Activated CD8-positive, alpha-beta memory T cell treated with anti-CD3 and anti-CD28 coated beads, Interleukin-2, amount 50 U/mL, for 4 hours (primary cell): ENCODE measurements around the gene RAPGEFL1.
A peak's percentile ranks its signal among the peaks of the same experiment; 100 is the strongest.
"Not testable (repeated sequence)": the region's sequence is repeated elsewhere in the genome, so short reads cannot be mapped to it uniquely, and the experiment has no call there.

Experiments
- DNase-seq: peaks from one replicate; pipeline ENCODE4 v3.0.0-alpha.2; 2020

RAPGEFL1 gene

DNA sequence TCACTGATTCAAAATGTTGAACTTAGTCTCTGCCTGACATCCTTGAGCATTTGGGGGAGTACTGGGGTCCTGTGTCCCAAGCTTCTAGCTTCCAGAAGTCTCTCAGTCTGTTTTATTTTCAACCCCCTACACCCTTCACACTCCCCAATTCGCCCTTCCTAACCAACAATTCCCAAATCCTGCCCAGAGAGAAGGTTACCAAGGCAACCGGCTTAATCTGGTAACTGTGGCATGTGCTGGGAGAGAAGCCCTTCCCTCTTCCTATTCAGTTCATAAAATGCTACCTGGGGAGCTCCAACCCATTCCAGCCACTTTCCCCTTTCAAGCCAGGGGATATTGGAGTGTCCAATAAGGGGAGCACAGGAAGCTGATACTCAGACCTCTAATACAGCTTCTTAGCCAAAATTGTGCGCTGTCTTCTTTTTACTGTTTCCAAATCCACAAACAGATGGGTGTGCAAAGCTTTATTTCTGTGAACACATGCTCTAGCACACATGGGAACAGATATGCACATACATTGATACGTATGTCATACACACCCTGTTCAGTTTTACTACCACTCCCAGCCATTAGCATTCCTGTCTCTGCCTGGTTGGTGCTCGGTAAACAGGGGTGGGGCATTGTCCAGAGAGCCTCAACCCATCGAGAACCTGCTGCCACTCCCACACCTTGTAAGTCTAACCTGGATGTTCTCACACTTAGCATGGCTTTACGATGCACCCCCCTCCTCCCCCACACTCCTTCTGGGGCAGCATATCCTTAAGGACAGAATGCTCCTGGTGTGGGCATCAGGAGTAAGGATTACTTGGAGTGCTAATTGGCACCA, 1.1 kb upstream of the RAPGEFL1 start:
- no peak for DNase-seq

DNA sequence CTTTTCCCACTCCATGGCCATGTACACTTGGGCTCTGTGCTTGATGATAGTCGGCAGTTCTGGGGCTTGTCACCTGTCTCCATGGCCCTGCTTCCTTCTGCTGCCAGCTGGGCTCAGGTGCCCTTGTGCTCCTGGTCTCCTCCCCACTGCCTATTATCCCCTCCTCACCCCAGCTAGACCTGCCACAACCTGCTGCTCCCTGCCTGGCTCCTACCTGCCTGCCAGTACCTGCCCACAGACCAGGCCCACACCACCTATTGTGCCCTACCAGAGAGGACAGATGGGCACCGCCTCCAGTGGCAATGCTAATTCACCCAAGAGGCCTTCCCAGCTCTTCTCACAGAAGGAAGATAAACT, 538 bp upstream of the RAPGEFL1 start:
- no peak for DNase-seq

DNA sequence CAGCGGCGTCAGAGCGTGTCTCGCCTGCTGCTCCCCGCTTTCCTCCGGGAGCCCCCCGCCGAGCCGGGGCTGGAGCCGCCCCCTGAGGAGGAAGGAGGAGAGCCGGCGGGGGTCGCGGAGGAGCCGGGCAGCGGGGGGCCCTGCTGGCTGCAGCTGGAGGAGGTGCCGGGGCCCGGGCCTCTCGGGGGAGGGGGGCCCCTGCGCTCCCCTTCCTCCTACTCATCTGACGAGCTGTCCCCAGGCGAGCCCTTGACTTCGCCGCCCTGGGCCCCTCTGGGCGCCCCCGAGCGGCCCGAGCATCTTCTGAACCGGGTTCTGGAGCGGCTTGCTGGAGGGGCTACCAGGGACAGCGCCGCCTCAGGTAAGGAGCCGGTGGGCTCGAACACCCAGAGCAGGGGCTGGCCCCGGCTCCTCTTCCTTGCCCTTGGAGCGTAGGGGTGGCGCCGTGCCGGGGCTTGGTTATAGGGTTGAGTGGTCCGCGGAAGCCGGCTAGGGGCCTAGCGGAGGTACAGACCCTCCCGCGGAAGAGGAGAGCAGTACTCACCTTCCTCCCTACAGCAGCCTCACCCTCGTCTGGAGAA, 841 bp downstream of the RAPGEFL1 start:
- no peak for DNase-seq

DNA sequence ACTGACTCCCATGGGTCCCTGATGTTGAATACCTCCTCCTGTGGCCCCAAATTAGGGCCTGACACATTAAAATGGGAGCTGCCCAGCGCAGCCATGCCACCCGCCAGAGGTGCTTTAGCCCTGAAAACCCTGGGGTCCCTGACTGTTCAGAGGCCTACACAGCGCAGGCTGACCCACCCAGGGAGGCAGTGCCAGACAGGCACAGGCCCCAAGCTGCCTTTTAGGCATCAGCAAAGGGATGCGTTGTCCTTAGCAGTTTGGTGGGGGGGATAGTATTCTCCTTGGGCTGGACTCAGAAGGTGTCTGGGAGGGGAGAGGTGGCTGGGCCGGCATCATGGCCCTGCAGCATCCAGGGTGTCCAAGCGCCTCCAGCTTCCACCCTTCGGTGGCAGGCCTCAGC, 1.4 kb downstream of the RAPGEFL1 start:
- DNase-seq: no peak

DNA sequence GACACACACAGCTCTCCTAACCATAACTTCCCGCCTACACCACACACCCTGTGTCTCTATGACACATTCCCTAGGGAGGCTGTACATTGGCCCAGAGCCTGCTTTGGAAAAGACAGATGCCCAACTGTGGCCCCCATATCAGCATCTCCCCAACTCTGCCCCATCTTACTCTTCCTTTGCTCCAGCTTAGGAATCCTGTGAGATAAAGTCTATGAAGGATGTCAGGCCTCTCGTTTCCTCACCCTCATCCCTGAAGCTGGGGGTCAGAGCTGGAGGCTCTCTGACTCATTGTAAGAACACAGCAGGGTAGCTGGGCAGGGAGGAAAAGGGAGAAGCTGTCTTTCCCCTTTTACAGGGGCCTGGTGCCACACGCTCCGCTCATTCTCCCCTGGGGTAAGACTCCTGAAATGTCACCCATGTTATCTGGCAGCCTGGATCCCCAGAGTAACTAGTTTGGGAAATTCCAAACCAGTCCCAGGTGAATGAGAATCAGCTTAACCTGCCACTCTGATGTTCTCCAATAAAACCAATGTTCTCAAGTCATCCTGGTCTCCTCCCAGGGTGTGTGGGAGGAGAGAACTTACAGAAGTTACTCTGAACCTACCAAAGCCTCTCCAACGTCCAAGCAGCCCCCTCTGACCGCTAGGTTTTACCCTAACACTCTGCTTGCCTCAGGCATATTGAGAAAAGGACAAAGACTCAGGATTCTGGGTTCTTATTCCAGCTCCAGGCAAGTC, 2.8 kb downstream of the RAPGEFL1 start:
- no peak for DNase-seq

DNA sequence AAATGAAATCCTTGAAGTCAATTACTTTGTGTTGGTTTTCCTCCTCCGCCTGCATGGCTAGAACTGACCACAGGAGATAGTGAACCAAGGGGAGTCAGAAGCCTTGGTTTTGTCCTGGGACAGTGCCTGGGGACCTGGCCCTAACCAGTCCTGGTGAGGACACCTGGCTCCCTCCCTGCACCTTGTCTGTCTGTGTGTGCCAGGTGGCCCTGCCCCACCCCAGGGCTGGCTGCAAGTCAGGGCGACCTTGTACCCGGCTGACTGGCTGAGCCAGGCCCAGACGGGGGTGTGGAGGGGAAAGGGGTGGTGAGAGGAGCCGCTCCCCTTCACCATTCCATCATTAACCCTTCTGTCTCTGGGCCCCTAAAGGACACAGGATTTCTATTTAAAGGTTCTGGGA, 3.4 kb downstream of the RAPGEFL1 start:
- DNase-seq: no peak

DNA sequence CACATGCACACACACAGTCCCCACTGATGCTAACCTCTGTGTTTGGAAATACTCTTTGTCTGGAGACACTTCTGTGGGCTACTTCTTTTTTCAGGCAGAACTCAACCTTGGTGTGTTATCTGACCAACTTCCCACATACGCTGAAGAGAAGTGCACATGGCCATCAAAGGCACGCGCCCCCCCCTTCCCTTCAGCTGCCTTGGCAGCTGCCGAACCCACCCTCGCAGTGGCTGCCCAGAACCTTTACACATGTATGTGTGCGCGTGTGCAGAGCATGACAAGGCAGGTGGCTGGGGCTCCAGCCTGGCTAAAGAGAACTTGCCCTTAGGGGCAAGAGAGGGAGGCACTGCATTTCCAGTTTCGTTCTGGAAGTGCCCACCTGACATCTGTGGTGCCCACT, 3.9 kb downstream of the RAPGEFL1 start:
- DNase-seq: no peak

DNA sequence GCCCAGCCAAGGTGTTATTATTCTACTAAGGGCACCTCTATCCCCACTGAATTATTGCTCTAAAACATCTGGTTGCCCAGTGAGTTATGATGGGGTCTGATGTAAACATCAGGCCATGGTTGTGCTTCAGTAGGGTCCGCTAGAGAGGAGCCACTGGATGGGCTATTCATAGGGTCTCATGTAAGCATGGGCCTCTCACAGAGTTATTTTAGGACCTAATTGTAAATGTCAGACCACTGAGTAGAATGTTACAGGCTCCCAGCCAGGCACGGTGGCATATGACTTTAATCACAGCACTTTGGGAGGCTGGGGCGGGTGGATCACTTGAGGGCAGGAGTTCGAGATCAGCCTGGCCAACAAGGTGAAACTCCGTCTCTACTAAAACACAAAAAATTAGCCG, 5.3 kb downstream of the RAPGEFL1 start:
- no peak for DNase-seq

DNA sequence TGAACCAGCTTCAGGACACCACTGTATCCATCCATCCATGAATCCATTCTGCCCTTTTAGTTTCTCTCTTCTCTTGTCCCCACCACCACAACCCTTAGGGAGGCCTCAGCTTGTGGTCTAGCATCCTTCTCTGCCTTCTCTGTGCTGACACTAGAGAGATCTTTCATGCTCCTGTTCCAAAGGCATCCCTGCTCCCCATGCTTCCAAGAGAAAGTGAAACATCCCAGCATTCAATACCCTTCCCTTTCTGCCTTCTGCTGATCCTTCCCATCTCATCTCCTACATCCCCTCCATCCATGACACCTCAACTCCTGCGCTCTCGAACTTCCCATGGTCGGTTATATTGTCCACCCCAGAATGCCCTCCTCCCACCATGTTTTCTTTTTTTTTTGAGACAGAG, 10.0 kb downstream of the RAPGEFL1 start:
- DNase-seq: no peak

DNA sequence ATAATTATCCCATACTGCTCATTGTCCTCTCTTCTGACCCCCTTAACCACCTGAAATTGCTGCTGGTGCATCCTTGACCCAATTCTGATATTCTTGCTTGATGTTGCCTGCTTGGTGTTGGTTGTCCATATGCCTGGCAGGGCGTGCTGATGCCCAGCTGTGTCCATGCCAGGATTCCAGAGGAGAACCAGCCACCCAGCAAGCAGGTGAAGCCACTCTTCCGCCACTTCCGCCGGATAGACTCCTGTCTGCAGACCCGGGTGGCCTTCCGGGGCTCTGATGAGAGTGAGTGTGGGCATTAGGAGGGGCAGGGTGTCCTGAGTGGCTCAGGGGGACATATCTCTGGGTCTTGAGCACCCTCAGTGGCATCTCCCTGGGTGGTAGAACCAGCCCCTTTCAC, 11.4 kb downstream of the RAPGEFL1 start:
- DNase-seq: no peak

DNA sequence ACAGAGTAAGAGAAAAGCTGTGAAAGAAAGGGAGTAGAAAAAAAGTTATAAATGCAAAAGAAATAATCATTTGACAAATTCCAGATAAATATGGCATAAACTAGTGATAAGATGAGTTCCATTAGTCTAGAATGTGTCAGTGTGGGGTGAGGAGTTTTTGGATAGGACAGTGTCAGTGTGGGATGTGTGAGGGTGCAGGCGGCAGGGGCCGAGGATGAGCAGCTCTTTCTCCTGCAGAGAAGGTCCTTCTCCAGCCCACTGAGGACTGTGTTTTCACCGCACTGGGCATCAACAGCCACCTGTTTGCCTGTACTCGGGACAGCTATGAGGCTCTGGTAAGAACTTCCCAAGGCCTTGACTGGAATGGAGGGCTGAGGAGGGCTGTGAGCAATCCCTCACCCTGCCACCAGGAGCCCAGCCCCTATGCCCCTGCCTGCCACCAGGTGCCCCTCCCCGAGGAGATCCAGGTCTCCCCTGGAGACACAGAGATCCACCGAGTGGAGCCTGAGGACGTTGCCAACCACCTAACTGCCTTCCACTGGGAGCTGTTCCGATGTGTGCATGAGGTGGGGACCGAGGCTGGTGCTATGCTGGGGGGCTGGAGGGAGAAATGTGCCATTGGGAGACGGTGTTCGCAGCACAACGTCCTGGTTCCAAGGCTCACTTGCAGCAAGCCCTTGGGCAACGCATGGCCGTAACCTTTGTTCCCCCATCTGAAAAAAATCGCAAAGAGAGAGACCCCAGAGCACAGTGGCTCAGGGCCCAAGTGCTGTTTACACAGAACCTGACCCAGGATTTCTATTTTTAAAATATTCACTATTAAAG, 13.1 kb downstream of the RAPGEFL1 start:
- peak; percentile 26 for DNase-seq

DNA sequence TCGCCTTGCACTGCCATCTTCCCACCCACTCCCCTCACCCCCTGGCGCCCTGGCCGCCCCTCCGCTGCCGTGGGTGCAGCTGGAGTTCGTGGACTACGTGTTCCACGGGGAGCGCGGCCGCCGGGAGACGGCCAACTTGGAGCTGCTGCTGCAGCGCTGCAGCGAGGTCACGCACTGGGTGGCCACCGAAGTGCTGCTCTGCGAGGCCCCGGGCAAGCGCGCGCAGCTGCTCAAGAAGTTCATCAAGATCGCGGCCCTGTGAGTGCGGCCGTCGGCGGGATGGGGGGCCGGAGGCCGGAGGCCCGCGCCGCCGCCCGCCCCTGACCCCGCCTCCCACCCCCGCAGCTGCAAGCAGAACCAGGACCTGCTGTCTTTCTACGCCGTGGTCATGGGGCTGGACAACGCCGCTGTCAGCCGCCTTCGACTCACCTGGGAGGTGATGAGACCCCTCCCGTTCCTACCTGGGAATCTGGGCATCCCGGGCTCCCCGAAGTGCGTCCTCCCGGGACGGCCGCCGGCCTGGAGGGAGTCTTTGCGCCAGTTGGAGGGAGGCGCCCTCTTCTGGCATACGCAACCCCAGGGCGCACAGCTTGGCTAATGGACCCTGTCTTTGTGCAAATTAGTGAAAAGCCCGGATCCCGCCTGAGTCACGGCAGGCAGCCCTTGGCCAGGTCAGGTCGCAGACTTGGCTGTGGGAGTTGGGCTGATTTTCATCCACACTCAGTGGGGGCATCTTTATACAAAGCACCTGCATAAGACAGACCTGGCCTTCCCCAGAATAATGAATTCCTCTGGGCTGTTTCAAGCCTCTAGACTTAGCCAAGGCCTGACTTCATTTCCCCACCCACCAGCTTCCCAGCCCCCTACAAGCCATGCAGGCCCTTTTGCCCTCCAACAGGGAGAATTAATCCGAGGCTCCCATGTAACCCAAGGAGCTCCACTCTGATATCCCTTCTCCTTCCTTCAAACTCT, 14.3 kb downstream of the RAPGEFL1 start:
- DNase-seq: peak; percentile 67

DNA sequence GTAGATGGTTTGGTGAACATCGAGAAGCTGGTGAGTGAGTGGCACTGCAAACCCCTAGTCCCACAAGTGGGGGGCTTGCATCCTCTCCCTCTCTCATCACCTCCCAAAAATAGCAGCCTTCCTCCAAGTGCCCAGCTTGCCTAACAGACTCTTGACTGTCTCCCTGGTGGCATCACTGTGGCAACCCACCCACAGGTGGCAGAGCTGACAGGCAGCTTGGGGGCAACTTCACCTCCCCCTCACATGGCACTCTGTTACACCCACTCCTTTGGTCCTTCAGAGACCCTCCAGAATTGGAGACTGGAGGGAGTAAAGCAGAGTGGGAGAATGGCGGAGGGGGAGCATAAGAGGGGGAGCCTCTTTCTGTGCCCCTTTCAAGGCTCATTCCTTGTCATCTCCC, 15.7 kb downstream of the RAPGEFL1 start:
- DNase-seq: no peak

DNA sequence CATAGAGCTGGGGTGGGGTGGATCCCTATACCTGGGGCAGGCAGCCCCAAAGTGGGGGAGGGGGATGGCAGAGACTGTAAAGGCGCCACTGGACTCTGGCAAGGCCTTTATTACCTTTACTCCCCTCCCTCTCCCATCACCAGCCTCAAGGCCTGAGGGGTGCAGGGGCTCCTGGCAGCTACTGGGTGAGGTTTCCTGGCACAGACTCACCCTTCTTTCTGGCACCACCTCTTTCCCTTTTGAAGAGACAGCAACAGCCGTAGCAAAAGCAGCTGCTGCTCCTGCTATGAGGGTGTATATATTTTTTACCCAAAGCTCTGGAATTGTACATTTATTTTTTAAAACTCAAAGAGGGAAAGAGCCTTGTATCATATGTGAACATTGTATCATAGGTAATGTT, 17.6 kb downstream of the RAPGEFL1 start:
- no peak for DNase-seq

DNA sequence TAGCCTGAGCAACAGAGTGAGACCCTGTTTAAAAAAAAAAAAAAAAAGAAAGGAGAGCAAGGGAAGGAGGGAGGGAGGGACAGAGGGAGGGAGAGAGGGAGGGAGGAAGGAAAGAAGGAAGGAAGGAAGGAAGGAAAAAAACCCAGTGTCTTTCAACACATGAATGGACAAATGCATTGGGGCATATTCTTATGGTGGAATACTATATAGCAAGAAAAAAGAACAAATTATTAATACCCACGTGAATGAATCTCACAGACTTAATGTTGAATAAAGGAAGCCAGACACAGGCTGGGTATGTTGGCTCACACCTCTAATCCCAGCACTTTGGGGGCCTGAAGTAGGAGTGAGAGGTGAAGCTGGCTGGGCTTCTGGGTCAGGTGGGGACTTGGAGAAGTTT, 20.3 kb downstream of the RAPGEFL1 start:
- no peak for DNase-seq

DNA sequence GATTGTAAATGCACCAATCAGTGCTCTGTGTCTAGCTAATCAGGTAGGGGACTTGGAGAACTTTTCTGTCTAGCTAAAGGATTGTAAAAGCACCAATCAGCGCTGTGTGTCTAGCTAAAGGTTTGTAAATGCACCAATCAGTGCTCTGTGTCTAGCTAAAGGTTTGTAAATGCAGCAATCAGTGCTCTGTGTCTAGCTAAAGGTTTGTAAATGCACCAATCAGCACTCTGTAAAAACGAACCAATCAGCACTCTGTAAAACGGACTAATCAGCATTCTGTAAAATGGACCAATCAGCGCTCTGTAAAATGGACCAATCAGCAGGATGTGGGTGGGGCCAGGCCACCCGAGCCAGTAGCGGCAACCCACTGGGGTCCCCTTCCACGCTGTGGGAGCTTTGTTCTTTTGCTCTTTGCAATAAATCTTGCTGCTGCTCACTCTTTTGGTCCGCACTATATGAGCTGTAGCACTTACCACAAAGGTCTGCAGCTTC, 20.7 kb downstream of the RAPGEFL1 start:
- DNase-seq: not testable (repeated sequence)

DNA sequence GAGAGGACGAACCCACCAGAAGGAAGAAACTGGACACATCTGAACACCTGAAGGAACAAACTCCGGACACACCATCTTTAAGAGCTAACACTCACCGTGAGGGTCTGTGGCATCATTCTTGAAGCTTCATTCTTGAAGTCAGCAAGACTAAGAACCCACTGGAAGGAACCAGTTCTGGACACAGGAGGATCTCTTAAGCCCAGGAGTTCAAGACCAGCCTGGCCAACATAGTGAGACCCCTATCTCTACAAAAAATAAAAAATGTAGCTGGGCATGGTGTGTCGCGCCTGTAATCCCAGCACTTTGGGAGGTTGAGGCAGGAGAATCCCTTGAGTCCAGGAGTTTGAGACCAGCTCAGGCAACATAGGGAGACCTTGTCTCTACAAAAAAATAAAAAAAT, 21.3 kb downstream of the RAPGEFL1 start:
- no peak for DNase-seq

DNA sequence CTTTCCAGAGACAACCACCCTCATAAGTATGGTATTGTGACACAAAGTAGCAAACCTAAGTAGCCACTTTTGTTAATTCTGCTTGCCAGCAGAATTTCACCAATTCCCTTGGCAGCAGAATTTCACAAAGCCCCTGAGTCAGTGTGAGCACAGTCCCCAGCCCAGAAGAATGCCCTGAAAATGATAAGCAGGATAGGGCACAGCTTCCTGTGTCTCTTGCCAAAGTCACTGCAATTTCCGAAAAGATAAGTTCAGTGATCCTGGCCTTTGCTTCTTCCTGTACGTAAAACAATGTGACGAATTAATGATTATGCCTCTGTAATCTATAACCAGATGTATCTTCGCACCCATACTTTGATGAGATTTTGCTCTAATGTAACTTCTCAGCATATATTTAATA, 25.9 kb downstream of the RAPGEFL1 start:
- no peak for DNase-seq

DNA sequence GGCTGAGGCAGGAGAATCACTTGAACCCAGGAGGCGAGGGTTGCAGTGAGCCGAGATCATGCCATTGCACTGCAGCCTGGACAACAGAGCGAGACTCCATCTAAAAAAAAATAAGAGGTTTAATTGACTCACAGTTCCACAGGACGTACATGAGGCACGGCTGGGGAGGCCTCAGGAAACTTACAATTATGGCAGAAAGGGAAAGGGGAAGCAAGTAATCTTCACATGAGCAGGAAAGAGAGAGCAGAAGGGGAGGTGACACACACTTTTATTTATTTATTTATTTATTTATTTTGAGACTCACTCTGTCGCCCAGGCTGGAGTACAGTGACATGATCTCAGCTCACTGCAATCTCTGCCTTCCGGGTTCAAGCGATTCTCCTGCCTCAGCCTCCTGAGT, 28.9 kb downstream of the RAPGEFL1 start:
- DNase-seq: not testable (repeated sequence)

DNA sequence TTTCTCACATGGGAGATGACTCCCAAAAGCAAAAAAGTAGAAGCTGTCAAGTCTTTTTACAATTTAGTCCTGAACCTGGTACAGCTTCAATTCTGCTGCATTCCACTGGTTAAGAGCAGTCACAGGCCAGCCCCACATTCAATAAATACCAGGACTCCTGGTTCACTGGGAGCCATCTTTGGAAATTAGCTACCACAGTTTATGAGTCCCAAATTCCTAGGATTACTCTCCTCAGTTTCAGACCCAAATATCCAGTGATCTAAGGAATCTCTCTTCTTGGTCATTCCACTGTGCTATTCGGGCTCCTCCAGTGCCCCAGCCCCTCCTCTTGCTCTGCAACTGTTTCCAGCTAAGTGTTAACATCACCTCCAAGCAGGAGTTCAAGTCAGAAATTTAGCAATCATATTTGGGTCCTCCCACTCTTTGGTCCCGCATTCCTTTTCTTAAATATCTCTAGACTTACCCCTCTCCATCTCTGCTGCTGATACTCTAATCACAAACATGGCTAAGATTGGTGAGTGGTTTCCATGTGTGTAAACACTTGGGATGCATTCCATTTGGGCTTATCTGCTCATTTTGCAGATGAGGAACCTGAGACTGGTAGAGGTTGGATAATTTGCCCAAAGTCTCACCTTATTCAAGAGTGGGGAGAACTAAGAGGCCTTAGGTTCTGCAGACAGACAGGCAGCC, 32.3 kb downstream of the RAPGEFL1 start:
- no peak for DNase-seq

DNA sequence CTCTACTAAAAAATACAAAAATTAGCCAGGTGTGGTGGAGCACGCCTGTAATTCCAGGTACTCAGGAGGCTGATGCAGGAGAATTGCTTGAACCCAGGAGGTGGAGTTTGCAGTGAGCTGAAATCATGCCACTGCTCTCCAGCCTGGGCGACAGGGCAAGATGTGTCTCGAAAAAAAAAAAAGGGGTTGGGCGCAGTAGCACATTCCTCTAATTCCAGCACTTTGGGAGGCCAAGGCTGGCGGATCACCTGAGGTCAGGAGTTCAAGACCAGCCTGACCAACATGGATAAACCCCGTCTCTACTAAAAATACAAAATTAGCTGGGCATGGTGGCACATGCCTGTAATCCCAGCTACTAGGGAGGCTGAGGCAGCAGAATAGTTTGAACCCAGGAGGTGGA, 36.6 kb downstream of the RAPGEFL1 start:
- not testable (repeated sequence) for DNase-seq
